ENCODE measurements around the gene GNG10.
"Not testable (repeated sequence)": the region's sequence is repeated elsewhere in the genome, so short reads cannot be mapped to it uniquely, and the experiment has no call there.

The GNG10 gene
- 0 to 0.39 (median 0.26) reads per million in 3 donors for total RNA-seq

DNA sequence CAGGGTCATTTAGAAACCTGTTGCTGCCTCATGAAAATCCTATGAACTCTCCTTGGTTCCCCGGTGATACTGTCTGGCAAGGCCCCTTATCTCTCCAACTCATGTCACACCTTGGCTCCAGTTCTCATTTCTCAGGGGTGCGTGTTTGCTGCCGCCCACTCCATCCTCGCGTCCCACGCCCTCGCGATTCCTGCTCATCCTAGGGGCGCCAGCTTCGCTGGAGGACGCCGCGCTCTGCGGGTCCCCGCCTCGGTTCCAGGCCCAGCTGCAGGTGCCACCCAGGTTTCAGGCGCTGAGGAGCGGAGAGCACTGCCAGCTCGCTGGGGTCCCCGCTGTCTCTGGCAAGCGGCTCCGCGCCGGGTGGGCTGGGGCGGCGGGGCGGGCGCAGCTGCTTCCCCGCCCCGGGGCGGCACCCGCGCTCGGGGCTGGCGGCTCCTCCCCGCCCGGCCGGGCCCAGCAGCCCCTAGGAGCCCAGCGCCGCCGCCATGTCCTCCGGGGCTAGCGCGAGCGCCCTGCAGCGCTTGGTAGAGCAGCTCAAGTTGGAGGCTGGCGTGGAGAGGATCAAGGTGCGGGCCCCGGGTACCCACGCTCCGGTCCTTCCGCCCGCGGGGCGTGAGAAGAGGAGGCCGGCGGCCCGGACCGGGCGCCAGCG lies at the start of gene GNG10:
Gene GNG10, plus strand, starts transcription at position 456 of the 652 bp plus-strand sequence. Its CDS starts 30 bp downstream, at position 486.
- Histone ChIP-seq H3K4me3 (ENCODE audit: insufficient read depth, low read depth, low read length, poor library complexity, severe bottlenecking) (peak within 1 kb of the TSS; percentile 80), H3K4me1 (ENCODE audit: control insufficient read depth, insufficient read depth, low read length, poor library complexity, severe bottlenecking) (peaks cover 15% of the 10 kb centered on the region), H3K27me3 (replicated peaks; ENCODE audit: control insufficient read depth, insufficient read depth, low read length, poor library complexity, severe bottlenecking) (no peaks in the 10 kb centered on the region), H3K27ac (ENCODE audit: insufficient read depth, low read length, poor library complexity, severe bottlenecking) (peak within 1 kb of the TSS; percentile 58), H3K36me3 (ENCODE audit: control insufficient read depth, insufficient read depth, low read length) (no peaks in the 10 kb centered on the region), H3K9me3 (ENCODE audit: control insufficient read depth, low read length) (no peaks in the 10 kb centered on the region)
- peak; percentile 36 to 55 (median 51) for DNase-seq

- Histone ChIP-seq H3K27me3 (replicated peaks; ENCODE audit: control insufficient read depth, insufficient read depth, low read length, poor library complexity, severe bottlenecking) (no peaks in the 10 kb centered on the region), H3K27ac (ENCODE audit: insufficient read depth, low read length, poor library complexity, severe bottlenecking) (no peak overlapping the region), H3K4me1 (ENCODE audit: control insufficient read depth, insufficient read depth, low read length, poor library complexity, severe bottlenecking) (no peaks in the 10 kb centered on the region), H3K4me3 (ENCODE audit: insufficient read depth, low read depth, low read length, poor library complexity, severe bottlenecking) (no peak overlapping the region), H3K9me3 (ENCODE audit: control insufficient read depth, low read length) (no peaks in the 10 kb centered on the region), H3K36me3 (ENCODE audit: control insufficient read depth, insufficient read depth, low read length) (no peaks in the 10 kb centered on the region)
- no peak for DNase-seq
Measured at GRCh38 chr9:111613436-111614040, 47.9 kb upstream of the GNG10 start.

DNA sequence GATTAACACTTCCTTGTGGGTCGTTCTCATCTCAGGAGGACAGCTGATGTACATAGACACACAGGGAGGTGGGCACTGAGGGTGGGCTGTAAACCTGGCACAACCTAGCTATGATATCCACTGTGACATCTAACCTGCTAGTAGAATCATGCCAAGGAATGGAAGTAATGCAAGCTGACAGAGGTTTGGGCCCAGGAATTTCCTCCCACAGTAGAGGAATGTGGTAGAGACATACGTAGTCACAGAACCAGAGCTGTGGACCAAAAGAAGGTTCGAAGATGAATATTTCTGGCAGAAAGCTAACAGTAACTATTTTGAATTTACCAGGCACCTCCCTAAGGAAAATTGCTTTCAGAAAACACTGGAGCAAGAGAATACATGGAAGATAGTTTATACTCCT lies 45.5 kb upstream of the GNG10 start:
- H3K4me3 ChIP-seq (ENCODE audit: insufficient read depth, low read depth, low read length, poor library complexity, severe bottlenecking): no peak overlapping the region
- no peak overlapping the region for H3K27ac ChIP-seq (ENCODE audit: insufficient read depth, low read length, poor library complexity, severe bottlenecking)
- H3K9me3 ChIP-seq (ENCODE audit: control insufficient read depth, low read length): no peaks in the 10 kb centered on the region
- no peaks in the 10 kb centered on the region for H3K4me1 ChIP-seq (ENCODE audit: control insufficient read depth, insufficient read depth, low read length, poor library complexity, severe bottlenecking)
- H3K36me3 ChIP-seq (ENCODE audit: control insufficient read depth, insufficient read depth, low read length): no peaks in the 10 kb centered on the region
- no peak for DNase-seq
- no peaks in the 10 kb centered on the region for H3K27me3 ChIP-seq (replicated peaks; ENCODE audit: control insufficient read depth, insufficient read depth, low read length, poor library complexity, severe bottlenecking)

GRCh38 chr9:111617349-111617748 lies 44.1 kb upstream of the GNG10 start:
- not testable (repeated sequence) for H3K36me3 ChIP-seq (ENCODE audit: control insufficient read depth, insufficient read depth, low read length); H3K27ac ChIP-seq (ENCODE audit: insufficient read depth, low read length, poor library complexity, severe bottlenecking)

GRCh38 chr9:111621895-111622480 lies 39.4 kb upstream of the GNG10 start:
- H3K9me3 ChIP-seq (ENCODE audit: control insufficient read depth, low read length): no peaks in the 10 kb centered on the region
- DNase-seq: no peak
- no peaks in the 10 kb centered on the region for H3K36me3 ChIP-seq (ENCODE audit: control insufficient read depth, insufficient read depth, low read length)
- H3K4me3 ChIP-seq (ENCODE audit: insufficient read depth, low read depth, low read length, poor library complexity, severe bottlenecking): no peak overlapping the region
- H3K27ac ChIP-seq (ENCODE audit: insufficient read depth, low read length, poor library complexity, severe bottlenecking): no peak overlapping the region
- no peaks in the 10 kb centered on the region for H3K4me1 ChIP-seq (ENCODE audit: control insufficient read depth, insufficient read depth, low read length, poor library complexity, severe bottlenecking)
- no peaks in the 10 kb centered on the region for H3K27me3 ChIP-seq (replicated peaks; ENCODE audit: control insufficient read depth, insufficient read depth, low read length, poor library complexity, severe bottlenecking)

More at GRCh38 chr9:111617349-111617748, 44.1 kb upstream of the GNG10 start:
- not testable (repeated sequence) for H3K4me3 ChIP-seq (ENCODE audit: insufficient read depth, low read depth, low read length, poor library complexity, severe bottlenecking); H3K4me1 ChIP-seq (ENCODE audit: control insufficient read depth, insufficient read depth, low read length, poor library complexity, severe bottlenecking); H3K27me3 ChIP-seq (replicated peaks; ENCODE audit: control insufficient read depth, insufficient read depth, low read length, poor library complexity, severe bottlenecking); DNase-seq; H3K9me3 ChIP-seq (ENCODE audit: control insufficient read depth, low read length)

DNA sequence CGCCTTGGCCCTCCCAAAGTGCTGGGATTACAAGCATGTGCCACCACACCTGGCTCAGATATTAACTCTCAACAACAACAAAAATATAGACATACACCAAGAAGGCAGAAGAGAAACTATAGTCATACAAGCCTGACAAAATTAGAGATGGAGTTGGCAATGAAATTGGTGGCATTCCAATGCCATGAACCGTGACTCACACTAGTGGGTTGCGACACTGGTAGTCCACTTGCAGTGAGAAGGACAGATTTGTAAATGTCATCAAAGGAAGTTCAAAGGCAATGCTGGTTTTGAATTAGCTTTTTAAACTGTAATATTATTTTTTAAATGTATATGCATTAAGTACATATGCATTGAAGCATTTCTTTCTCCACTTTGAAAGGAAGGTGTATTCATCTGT lies 38.8 kb upstream of the GNG10 start:
- Histone ChIP-seq H3K4me1 (ENCODE audit: control insufficient read depth, insufficient read depth, low read length, poor library complexity, severe bottlenecking) (no peaks in the 10 kb centered on the region), H3K36me3 (ENCODE audit: control insufficient read depth, insufficient read depth, low read length) (no peaks in the 10 kb centered on the region), H3K27ac (ENCODE audit: insufficient read depth, low read length, poor library complexity, severe bottlenecking) (no peak overlapping the region), H3K27me3 (replicated peaks; ENCODE audit: control insufficient read depth, insufficient read depth, low read length, poor library complexity, severe bottlenecking) (no peaks in the 10 kb centered on the region), H3K9me3 (ENCODE audit: control insufficient read depth, low read length) (no peaks in the 10 kb centered on the region), H3K4me3 (ENCODE audit: insufficient read depth, low read depth, low read length, poor library complexity, severe bottlenecking) (no peak overlapping the region)
- no peak for DNase-seq

DNA sequence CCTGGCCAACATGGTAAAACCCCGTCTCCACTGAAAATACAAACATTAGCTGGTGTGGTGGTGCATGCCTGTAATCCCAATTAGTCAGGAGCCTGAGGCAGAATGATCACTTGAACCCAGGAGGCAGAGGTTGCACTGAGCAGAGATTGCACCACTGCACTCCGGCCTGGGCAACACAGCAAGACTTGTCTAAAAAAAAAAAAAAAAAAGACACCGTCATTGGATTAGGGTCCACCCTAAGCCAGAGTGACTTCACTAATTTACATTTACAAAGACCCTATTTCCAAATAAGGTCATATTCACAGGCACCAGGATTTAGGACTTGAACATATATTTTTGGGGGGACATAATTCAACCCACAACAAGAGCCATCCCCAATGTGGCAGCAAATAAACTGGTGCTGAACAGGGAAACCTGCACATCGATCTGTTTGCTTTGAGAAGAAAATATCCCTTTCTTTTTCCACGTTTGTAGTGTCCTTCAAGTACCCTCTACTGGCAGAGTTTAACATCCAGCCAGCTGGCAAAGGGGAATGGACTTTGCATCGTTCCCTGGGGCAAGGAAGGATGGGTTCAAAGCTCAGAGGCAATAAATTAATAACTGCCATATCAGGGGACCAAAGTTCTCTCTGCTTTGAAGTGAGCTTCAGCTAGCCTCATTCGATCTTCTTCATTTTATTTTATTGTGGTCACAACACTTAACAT lies 34.0 kb upstream of the GNG10 start:
- DNase-seq: no peak
- Histone ChIP-seq H3K4me1 (ENCODE audit: control insufficient read depth, insufficient read depth, low read length, poor library complexity, severe bottlenecking) (peaks cover 13% of the 10 kb centered on the region), H3K27me3 (replicated peaks; ENCODE audit: control insufficient read depth, insufficient read depth, low read length, poor library complexity, severe bottlenecking) (no peaks in the 10 kb centered on the region), H3K9me3 (ENCODE audit: control insufficient read depth, low read length) (no peaks in the 10 kb centered on the region), H3K4me3 (ENCODE audit: insufficient read depth, low read depth, low read length, poor library complexity, severe bottlenecking) (no peak overlapping the region), H3K27ac (ENCODE audit: insufficient read depth, low read length, poor library complexity, severe bottlenecking) (no peak overlapping the region), H3K36me3 (ENCODE audit: control insufficient read depth, insufficient read depth, low read length) (no peaks in the 10 kb centered on the region)

- no peak overlapping the region for H3K27ac ChIP-seq (ENCODE audit: insufficient read depth, low read length, poor library complexity, severe bottlenecking)
- H3K36me3 ChIP-seq (ENCODE audit: control insufficient read depth, insufficient read depth, low read length): no peaks in the 10 kb centered on the region
- DNase-seq: no peak
- peaks cover 13% of the 10 kb centered on the region for H3K4me1 ChIP-seq (ENCODE audit: control insufficient read depth, insufficient read depth, low read length, poor library complexity, severe bottlenecking)
- H3K27me3 ChIP-seq (replicated peaks; ENCODE audit: control insufficient read depth, insufficient read depth, low read length, poor library complexity, severe bottlenecking): no peaks in the 10 kb centered on the region
- no peaks in the 10 kb centered on the region for H3K9me3 ChIP-seq (ENCODE audit: control insufficient read depth, low read length)
- H3K4me3 ChIP-seq (ENCODE audit: insufficient read depth, low read depth, low read length, poor library complexity, severe bottlenecking): no peak overlapping the region
Measured at GRCh38 chr9:111628411-111628810, 33.0 kb upstream of the GNG10 start.

GRCh38 chr9:111630182-111630963 lies 31.0 kb upstream of the GNG10 start:
- H3K27me3 ChIP-seq (replicated peaks; ENCODE audit: control insufficient read depth, insufficient read depth, low read length, poor library complexity, severe bottlenecking): no peaks in the 10 kb centered on the region
- H3K36me3 ChIP-seq (ENCODE audit: control insufficient read depth, insufficient read depth, low read length): no peaks in the 10 kb centered on the region
- peak overlapping the region; percentile 89 for H3K4me3 ChIP-seq (ENCODE audit: insufficient read depth, low read depth, low read length, poor library complexity, severe bottlenecking)
- H3K27ac ChIP-seq (ENCODE audit: insufficient read depth, low read length, poor library complexity, severe bottlenecking): peak overlapping the region; percentile 44
- peaks cover 13% of the 10 kb centered on the region for H3K4me1 ChIP-seq (ENCODE audit: control insufficient read depth, insufficient read depth, low read length, poor library complexity, severe bottlenecking)
- DNase-seq: no peak
- no peaks in the 10 kb centered on the region for H3K9me3 ChIP-seq (ENCODE audit: control insufficient read depth, low read length)
